IPS-NIHi7 (cell line): ENCODE measurements around the gene ENO1.
"Not testable (repeated sequence)": the region's sequence is repeated elsewhere in the genome, so short reads cannot be mapped to it uniquely, and the experiment has no call there.

Experiments
- DNase-seq: peaks from one replicate; pipeline ENCODE4 v3.0.0; 2012; ENCODE audit warnings: mixed read lengths; ENCODE audit errors: extremely low spot score

The ENO1 gene

DNA sequence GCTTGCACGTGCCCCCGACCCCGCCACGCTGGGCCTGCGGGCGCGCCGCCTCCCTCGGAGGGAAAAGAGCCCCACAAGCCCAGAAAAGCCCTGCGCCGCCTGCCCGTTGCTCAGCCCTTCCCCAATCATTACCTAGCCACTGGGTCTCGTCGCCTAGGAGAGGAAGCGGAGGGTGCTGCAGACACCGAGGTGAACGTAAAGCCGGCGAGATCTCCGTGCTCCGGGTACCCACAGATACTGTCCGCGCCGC is at the start of gene ENO1:
Gene ENO1 (minus strand): TSS at position 239 of the 250 bp plus-strand sequence. CDS start 3,778 bp downstream, outside the sequence.
- DNase-seq: no peak

DNA sequence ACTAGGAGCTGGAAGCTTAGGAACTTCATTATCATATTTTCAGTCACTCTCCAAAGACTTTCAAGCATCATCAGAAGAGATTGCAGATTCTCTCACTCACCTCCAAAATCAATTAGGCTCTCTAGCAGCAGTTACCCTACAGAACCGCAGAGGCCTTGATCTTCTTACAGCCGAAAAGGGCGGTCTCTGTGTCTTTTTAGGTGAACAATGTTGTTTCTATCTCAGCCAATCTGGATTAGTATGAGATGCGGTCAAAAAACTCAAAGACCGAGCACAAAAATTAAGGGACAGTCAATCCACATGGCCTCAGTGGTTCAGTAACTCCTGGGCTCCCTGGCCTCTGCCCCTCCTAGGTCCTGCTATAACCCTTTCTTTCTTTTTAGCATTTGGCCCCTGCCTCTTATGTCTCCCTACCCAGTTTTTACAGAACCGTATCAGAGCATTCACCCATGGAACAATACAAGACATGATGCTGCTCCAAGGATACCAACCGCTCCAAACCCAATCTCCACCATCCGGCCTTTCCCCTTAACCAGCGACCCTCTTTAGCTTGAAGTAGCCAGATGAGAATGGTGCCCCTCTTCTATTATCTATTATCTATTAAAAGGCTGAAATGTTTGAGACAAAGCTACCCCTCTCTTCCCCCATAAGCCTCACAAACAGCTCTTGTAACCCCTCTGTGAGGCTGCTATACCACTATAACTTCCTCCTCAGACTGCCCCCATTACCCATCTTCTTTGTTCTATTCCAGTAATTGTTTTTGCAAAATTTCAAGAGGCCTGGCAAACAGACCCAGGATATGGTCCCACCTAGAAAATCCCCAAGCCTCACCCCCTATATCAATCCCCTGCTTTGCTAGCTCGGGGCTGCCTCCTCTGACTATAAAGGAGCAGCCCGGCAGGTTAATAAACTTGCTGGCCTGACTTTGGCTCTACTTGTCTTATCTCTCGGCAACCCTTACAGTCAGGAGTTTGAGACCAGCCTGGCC is 48.5 kb upstream of the ENO1 start:
- no peak for DNase-seq

GRCh38 chr1:8925960-8926359 is 47.5 kb upstream of the ENO1 start:
- no peak for DNase-seq

GRCh38 chr1:8925406-8925805 is 46.9 kb upstream of the ENO1 start:
- DNase-seq: no peak

GRCh38 chr1:8922962-8923361 is 44.5 kb upstream of the ENO1 start:
- no peak for DNase-seq

DNA sequence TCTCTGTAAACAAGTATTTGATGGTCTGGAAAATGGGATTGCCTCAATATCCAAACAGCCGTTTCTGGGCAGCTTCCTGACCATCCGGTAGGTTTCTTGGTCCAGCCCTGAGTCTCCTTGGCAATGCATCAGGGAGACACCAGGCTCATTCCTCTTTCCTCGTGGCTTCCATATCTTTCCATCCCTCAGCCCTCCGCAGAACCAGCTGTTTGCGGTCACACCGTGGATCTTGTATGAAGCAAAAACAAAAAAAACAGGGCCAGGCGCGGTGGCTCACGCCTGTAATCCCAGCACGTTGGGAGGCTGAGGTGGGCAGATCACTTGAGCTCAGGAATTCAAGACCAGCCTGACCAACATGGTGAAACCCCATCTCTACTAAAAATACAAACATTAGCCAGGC is 39.0 kb upstream of the ENO1 start:
- not testable (repeated sequence) for DNase-seq

GRCh38 chr1:8915446-8915845 is 37.0 kb upstream of the ENO1 start:
- no peak for DNase-seq

DNA sequence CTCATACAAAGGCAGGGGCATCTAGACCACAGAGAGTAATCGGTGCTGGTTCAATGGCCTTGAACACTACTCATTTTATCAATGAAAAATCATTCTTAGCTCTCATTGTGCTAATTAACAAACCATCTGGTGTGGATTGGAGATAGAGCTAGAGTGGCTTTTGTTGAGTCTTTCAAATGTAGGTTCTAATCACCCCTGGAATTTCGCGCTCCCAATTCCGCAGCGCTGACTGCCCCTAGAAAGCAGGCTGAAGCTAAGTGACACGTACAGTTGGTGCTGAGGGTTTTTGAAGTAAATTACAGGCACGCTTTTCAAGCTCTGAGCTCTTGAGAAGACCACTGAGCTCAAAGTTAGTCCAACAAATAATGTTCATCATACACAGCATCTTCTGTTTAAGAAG is 36.0 kb upstream of the ENO1 start:
- DNase-seq: no peak

GRCh38 chr1:8913457-8913856 is 35.0 kb upstream of the ENO1 start:
- no peak for DNase-seq

GRCh38 chr1:8911416-8912309 is 33.2 kb upstream of the ENO1 start:
- DNase-seq: peak; percentile 63

GRCh38 chr1:8910914-8911313 is 32.4 kb upstream of the ENO1 start:
- DNase-seq: peak; percentile 18

DNA sequence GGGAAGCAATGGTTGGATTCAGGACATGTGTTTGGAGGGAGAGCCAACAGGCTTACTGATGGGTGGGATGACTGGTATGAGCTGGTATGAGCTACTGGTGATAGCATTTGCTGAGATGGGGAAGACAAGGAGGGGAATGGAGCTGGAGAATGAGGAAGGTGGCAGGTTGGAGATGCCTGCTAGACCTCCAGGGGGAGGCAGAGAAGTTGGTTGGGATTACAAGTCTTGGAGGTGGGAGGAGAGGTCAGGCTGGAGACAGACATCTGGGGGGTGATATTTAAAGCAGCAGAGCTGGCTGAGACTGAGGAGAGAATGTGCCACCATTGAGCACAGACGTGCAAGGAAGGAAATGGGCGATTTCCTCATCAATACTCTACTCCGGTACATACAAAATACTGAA is 31.8 kb upstream of the ENO1 start:
- DNase-seq: peak; percentile 23

GRCh38 chr1:8908388-8909151 is 30.1 kb upstream of the ENO1 start:
- DNase-seq: no peak

DNA sequence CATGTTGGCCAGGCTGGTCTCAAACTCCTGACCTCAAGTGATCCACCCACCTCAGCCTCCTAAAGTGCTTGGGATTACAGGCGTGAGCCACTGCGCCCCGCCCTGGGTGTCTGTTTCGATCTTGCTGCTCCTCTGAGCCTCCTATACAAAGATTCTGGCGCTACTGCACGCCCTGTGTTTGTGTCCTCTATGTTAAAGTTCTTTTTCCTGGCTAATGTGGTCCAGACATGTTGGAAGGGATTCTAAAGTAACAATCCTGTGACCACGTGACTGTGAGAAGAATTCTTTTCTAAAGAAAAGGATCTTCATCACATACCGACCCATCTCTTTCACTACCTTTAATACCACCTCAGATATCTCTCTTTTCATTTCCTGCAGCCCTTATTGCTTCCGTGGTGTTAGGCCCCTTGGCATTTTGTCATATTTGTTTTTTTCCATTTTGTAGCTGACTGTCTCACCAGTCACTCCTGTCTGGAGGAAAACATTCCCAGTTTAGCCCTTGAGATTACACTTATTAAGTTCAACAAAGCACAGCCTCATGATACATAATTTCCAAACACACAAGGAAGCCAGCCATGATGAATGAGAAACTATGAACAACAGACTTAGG is 27.2 kb upstream of the ENO1 start:
- DNase-seq: no peak

DNA sequence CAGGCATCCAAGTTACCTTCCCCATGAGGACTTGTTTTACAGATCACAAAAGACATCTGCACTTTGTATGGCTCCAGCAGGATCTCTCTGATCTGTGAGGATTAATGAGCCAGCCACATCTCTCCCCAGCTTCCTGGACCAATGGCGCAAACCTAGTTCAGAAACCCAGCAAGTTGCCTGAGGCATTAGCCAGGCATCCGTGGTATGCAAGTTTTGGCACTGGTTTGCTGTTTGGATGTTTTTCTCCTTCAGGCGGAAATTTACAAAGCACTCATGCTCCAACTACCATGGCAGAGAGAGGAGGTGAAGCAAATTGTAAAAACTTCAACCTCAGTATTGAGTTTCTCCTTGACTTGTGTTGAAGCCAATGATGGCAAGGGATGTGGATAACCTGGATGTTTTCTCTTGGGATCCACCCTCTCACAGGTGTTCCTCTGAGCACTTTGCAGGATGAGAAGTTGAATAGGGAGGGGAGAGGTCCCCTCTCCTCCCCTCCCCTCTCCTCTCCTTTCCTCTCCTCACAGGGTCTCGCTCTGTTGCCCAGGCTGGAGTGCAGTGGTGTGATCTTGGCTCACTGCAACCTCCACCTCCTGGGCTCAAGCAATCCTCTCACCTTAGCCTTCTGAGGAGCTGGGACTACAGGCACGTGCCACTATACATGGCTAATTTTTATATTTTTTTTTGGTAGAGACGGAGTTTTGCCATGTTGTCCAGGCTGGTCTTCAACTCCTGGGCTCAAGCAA is 25.6 kb upstream of the ENO1 start:
- DNase-seq: peak; percentile 21

GRCh38 chr1:8903410-8903809 is 24.9 kb upstream of the ENO1 start:
- no peak for DNase-seq

DNA sequence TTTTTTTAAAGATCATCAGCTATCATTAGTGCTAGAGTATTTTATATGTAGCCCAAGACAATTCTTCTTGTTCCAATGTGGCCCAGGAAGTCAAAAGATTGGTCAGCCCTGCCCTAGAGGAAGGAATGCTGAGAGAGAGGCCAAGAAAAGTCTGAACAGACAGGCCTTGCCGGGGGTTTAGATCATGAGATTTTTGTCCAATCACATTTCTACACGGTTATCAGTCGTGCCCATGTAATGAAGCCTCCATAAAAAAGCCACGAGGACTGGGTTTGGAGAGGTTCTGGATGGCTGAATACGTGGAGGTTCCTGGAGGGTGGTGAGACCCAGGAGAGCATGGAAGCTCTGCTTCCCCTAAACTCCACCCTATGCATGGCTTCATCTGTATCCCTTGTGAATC is 24.3 kb upstream of the ENO1 start:
- no peak for DNase-seq

GRCh38 chr1:8900684-8901083 is 22.2 kb upstream of the ENO1 start:
- DNase-seq: not testable (repeated sequence)

GRCh38 chr1:8899046-8899445 is 20.6 kb upstream of the ENO1 start:
- no peak for DNase-seq

DNA sequence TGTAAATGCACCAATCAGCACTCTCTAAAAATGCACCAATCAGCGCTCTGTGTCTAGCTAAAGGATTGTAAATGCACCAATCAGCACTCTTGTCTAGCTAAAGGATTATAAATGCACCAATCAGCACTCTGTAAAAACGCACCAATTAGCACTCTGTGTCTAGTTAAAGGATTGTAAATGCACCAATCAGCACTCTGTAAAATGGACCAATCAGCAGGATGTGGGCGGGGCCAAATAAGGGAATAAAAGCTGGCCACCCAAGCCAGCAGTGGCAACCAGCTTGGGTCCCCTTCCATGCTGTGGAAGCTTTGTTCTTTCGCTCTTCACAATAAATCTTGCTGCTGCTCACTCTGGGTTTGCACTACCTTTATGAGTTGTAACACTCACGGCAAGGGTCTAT is 19.9 kb upstream of the ENO1 start:
- DNase-seq: not testable (repeated sequence)

DNA sequence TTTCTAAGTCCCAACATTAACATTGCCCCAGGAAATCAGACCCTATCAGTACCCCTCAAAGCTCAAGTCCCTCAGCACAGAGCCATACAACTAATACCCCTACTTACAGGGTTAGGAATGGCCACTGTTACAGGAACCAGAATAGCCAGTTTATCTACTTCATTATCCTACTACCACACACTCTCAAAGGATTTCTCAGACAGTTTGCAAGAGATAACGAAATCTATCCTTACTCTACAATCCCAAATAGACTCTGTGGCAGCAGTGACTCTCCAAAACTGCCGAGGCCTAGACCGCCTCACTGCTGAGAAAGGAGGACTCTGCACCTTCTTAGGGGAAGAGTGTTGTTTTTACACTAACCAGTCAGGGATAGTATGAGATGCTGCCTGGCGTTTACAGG is 19.0 kb upstream of the ENO1 start:
- DNase-seq: not testable (repeated sequence)
